NCI-H2227 treated with DMSO at 0.1 percent for 48 hours (cell line): Measurements from ENCODE around the gene PGAP3.

ENCODE experiments used
- DNase-seq: peaks from one replicate; lab custom pipeline; 2025; lab: John Stamatoyannopoulos, UW

The PGAP3 gene

GRCh38 chr17:39660397-39661385 lies 27.2 kb downstream of the PGAP3 start:
- no peak for DNase-seq

- no peak for DNase-seq
Measured at GRCh38 chr17:39660011-39660360, 27.9 kb downstream of the PGAP3 start.

GRCh38 chr17:39659279-39660010 lies 28.4 kb downstream of the PGAP3 start:
- DNase-seq: no peak

- DNase-seq: no peak
Measured at GRCh38 chr17:39658760-39659159, 29.1 kb downstream of the PGAP3 start.

- no peak for DNase-seq
Measured at GRCh38 chr17:39658346-39658745, 29.5 kb downstream of the PGAP3 start.

DNA sequence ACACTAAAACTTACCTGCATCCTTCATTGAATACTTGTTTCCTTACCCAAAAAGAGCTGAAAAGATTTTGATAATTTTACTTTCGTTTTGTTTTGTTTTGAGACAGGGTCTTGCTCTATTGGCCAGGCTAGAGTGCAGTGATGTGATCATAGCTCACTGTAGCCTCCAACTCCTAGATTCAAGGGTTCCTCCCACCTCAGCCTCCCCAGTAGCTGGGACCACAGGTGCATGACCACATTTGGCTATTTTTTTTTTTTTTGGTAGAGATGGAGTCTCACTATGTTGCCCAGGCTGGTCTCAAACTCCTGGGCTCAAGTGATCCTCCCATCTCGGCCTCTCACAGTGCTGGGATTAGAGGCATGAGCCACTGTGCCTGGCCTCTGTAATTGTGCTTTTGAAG lies 32.8 kb downstream of the PGAP3 start:
- DNase-seq: no peak

GRCh38 chr17:39653662-39654331 lies 34.1 kb downstream of the PGAP3 start:
- DNase-seq: no peak

DNA sequence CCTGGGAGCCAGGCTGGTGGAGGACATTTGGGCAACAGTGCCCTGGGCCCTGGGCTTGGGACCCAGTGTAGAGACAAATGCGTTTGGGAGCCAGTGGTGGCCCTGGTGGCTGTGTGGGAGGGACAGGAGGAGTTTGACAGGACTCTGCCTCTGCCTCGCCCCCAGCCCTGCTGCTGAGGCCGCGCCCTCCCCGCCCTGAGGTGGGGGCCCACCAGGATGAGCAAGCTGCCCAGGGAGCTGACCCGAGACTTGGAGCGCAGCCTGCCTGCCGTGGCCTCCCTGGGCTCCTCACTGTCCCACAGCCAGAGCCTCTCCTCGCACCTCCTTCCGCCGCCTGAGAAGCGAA lies 34.6 kb downstream of the PGAP3 start:
- no peak for DNase-seq

DNA sequence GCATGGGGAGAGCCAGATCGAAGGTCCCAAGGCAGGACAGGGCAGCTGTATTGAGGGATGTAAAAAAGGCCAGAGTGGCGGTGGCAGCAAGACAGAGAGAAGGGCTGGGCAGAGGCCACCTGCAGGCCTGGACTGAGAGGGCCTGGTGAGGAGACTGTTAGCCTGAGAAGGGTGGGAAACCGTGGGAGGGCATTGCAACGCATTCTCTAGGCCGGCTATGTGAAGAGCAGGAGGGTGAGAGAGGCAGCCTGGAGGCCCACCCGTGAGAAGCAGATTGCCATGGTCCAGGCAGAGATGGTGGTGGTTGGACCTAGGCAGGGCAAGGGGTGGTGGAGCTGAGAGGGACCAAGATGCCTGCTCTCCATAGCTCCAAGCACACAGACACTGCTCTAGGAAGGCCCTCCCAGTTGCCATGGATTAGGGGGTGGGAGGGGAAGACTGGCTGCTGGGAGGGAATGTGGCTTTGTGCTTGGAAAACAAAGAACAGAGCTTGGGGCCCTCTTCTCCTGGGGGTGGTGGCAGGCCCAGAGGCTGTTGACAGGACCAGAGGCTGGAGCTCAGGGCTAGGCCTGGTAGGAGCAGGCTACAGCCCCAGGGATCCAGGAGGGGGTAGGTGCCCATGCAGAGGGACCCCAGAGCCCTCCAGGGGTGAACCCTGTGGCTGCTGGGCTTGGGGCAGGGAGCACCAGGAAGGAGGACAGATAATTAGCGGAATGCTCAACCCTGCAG lies 35.1 kb downstream of the PGAP3 start:
- DNase-seq: no peak

DNA sequence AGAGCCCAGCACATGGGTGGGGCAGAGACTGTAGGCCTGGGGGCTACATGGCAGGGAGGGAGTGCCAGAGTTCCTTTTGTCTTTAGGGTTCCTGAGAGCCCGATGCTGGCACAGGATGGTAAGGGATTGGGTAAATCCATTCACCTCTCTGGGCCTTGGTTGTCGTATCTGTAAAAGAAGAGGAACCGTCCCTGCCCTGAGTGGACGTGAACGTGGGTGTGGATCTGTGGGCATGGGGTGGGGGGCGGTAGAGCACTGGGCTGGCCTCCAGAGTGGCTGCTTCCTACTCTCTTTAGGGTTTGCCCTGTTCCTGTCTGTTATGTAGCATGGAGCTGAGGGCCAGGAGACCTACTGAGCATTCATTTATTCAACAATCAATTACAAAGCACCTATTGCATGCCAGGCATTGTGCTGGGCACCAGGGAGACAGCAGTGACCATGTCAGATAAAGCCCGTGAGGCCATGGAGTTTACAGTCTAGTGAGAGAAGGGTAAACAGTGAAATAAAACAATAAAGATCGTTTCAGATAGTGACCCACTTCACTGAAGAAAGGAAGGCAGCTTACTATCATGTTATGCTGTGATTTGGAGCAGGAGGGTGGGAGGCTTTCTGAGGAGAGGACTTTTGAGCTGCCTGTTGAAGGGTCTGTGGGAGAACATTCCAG lies 35.8 kb downstream of the PGAP3 start:
- DNase-seq: no peak

DNA sequence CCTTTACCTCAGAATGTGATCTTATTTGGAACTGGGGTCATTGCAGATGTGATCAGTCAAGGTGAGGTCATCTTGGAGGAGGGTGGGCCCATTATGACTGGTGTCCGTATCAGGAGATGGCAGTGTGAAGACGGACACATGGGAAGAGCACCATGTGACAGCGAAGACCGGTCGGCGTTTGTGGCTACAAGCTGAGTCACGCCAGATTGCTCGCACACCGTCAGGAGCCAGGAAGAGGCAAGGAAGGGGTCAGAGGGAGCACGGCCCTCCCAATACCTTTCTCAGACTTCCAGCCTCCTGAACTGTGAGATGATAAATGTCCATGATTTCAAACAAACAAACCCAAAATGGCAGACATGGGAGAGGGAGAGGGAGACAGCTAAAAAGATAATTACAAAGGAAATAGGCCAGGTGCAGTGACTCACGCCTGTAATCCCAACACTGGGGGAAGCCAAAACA lies 37.7 kb downstream of the PGAP3 start:
- DNase-seq: no peak

- DNase-seq: no peak
Measured at GRCh38 chr17:39648616-39649366, 39.1 kb downstream of the PGAP3 start.

DNA sequence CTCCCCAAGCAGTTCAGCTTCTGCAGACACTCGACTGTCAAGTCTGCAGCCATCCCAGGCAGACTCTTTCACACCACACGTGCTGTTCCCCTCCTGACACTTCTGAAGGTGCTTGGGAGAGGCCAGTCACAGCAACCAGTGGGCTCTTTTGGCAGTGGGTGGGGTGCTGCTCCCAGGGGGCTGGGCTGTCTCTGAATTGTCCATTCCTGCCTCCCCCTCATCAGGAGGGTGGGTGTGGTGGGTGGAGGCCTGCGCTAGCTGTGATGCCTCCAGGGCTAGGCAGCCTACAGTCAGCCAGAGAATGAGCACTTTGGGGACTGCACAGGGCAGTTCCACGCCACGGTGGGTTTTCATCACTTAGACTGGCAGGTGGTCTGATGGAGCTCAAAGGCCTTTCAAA lies 40.6 kb downstream of the PGAP3 start:
- no peak for DNase-seq

DNA sequence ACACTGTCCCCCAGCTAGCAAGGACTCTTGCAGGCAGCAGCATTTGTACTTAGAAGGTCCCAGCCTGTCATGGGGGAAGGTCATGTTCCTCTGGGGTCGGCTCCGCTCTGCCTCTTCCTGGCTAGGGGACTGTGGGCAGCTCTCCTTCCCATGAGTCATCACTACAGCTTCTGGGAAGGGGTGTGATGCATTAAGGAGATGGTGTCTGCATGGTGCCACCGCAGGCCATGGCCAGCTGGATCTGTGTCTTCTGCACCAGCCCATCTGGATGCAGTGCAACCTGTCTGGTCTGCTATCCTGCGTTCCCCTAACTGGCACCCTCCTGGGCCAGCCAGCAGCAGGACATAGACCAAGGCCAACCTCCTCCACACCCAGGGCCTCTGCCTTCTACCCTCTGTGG lies 44.6 kb downstream of the PGAP3 start:
- no peak for DNase-seq

- DNase-seq: no peak
Measured at GRCh38 chr17:39642291-39643074, 45.4 kb downstream of the PGAP3 start.

DNA sequence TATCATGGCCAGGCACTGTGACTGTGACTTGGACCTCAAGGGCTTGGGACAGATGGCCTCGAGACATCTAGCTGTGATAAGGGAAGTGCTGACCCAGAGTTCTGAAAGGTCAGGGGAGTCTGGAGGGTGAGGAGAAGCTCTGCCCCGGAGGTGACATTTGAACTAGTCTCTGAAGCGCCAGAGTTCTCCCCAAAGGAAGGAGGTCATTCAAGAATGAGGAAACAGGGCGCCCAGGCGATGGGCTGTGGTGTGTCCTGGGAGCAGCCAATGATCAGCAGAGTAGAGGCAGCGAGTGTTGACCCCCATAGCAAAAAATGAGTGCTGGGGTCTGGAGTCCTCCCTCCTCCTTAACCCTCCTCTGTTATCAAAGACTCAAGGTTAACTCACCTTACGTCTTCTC lies 46.0 kb downstream of the PGAP3 start:
- no peak for DNase-seq

GRCh38 chr17:39641097-39641496 lies 46.8 kb downstream of the PGAP3 start:
- DNase-seq: no peak

DNA sequence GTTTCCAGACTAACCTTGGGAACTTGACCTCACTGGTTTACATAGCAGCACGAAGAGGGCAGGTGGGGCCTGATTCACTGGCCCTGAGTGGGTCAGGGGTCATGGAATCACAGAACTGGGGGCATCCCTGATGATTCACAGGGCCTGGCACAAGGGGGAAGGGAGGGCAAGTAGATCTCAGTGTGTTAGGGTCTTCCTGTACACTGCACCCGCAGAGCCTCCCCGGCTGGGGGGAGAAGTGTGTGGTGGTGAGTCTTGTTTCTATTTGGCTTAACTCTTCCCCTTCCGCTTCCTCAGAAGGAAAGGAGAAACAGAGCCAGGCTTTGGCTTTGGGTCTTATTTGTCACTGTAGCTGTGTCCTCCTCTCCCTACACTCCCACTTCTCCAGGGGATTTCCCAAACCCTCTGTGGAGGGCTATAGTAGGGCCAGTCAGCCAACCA lies 47.2 kb downstream of the PGAP3 start:
- no peak for DNase-seq

GRCh38 chr17:39639566-39640458 lies 48.0 kb downstream of the PGAP3 start:
- DNase-seq: no peak
